ENCODE data around the gene CLCN3.
A peak's percentile ranks its signal among the peaks of the same experiment; 100 is the strongest.
"Not testable (repeated sequence)": the region's sequence is repeated elsewhere in the genome, so short reads cannot be mapped to it uniquely, and the experiment has no call there.

The CLCN3 gene

GRCh38 chr4:169657470-169658107 is 37.2 kb downstream of the CLCN3 start:
- DNase-seq (ENCODE audit: low read depth) = no peak

- no peak for DNase-seq (ENCODE audit: low read depth)
These were observed 37.8 kb downstream of the CLCN3 start for GRCh38 chr4:169658196-169658595.

DNA sequence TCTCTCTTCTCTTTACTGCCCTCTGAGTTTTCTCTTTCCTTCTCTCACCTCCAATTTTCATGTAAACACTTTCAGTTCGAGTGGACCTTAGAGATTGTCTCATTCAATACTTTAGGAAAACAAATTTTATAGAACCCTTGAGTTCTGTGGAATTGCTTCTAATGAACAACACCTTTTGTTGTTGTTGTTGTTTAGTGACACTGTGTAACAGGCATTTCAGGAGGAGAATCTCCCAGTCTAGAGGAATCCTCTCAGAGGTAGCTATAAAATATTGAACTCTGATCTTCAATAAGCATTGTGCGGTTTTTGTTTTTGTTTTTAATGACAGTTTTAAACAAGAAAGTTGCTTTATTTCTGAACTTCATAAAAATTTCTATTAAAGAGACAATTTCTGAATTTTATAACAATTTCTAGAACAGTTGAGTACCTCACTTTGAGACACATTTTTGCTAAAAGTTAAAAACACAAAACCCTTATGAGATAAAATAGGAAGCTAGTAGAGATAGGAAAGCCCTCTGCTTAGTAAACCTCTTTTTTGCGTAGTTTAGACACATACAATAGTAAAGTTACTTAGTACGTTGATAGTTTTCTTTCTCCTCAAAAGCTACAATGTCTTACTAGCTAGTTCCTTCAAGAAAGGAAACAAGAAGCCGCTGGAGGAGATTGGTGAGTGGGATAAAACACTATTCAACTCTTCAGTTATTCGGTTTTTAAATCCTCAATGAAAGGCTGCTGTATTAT is 38.8 kb downstream of the CLCN3 start:
- DNase-seq (ENCODE audit: low read depth) = no peak

DNA sequence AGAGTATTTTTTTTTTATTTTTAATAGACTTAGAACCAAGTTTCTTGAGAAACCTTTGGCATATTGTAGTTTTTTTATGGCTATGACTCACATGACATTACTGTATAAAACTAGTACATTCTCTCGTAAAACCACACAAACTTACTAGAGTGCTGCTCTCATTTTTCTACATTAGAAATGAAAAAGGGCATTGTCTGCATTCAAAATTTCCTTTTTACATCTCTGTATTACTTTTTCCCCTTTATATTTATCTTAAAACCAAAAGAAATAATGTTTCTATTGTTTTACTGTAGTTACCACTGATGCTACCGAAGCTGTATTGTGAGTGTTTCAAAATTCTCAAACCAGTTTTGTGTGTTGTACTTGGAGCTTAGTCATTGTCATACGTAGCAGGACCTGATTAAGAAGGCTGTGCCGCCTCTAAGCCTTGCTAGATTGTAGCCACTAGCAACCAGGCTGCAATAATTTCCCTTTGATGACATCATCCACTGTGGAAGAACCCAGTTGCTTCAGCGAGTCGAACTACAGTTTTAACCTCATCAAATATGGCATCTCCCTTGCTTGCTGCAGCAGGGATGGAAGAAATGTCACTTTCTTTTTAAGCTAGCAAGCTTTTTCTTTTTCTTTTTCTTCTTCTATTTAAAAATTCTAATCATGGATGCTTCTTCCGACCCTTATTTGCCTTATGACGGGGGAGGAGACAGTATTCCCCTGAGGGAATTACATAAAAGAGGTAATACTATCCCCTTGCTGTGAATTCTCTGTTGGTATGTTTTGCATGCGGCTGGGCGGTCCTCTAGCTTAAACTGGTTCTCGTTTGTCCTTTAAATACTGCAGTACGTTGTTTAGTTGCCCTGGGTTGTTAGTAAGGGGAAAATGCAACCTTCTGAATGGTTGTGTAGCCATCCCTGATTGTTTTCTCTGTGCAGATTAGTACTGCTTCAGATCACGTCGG is 39.6 kb downstream of the CLCN3 start:
- peak; percentile 99 for DNase-seq (ENCODE audit: low read depth)

DNA sequence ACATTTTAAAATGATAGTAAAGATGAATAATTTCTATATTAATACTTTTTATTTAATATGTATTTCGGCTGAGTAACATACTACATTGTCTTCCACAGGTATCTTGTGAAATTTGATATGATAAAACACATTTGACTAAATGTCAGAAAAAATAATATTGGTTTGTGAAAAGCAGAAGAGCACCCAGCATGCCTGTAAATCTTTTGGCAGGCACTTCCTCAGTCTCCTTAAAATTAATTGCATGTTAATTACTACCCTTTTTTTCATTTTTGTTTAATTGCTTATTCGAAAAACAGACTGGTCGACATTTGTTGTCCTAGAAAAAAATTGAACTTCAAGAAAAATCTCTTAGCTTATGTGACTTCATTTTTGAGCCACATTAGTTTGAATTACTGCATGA is 40.6 kb downstream of the CLCN3 start:
- DNase-seq (ENCODE audit: low read depth) = no peak

DNA sequence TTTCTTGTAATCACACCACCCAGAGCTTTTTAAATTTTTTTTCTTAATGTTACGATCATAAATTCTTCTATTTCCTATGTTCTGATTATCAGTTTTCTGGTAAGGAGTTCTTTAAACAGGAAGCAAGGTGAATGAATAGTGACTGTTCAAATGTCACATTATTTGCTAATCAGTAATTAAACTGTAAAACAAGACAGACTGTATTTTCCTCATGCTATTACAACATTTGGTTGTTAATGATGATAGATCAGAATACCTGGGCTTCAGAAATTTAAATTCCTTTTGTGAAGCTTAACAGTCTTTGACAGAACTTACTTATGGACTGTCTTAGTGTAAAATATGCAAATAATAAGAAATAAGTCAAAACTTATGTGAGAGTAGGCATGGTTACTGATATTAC is 41.4 kb downstream of the CLCN3 start:
- no peak for DNase-seq (ENCODE audit: low read depth)

GRCh38 chr4:169662206-169662605 is 41.8 kb downstream of the CLCN3 start:
- DNase-seq (ENCODE audit: low read depth) = no peak

DNA sequence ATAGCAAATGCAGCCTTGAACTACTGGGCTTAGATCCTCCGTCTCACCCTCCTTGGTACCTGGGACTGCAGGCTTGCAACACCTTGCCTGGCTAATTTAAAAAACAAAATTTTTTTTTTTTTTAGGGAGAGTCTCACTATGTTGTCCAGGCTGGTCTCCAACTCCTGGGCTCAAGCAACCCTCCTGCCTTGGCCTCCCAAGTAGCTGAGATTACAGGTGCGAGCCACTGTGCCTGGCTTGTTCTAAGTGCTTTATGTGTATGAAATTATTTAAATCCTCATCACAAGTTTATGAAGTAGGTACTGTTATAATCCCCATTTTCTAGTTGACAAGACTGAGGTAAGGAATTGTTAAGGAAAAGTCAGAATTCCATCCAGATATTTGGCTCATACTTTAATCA is 43.0 kb downstream of the CLCN3 start:
- DNase-seq (ENCODE audit: low read depth) = no peak

DNA sequence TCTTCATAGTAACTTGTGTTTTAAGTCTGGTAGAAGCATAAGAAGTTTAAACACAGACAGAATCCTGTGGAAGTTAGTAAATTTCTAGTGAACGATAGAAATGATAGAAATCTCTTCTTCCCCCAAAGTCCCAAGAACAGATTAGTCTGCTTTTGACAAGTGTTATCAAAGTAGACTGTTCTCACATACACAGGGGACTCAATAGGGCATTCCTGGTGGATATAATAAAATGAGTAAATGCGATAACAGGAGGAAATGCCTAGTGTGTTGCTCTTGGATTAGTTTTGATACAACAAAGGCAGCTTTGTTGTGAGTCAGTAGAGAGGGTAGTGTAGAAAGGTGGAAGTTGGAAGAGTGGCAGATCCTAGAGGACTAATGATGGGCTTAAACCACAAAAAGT is 43.5 kb downstream of the CLCN3 start:
- DNase-seq (ENCODE audit: low read depth) = no peak

DNA sequence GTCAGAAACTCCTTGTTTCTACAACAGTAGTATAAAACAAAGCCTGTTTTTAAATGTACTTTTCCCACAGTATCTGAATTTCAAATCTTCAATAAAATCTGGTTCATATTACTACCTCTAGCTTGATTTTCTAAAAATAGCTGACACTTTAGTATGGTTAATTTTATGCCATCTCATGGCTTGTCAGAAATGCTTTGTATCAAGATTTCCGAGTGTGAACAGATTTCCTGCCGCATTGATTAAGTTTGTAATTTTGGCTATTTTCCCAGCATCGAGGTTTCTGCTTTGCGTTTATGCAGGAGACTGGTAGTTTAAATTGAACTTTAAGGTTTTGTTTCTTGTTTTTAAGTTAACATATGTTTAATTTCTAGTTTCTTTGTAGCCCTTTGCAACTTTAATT is 44.2 kb downstream of the CLCN3 start:
- DNase-seq (ENCODE audit: low read depth) = no peak

GRCh38 chr4:169665046-169665737 is 44.8 kb downstream of the CLCN3 start:
- no peak for DNase-seq (ENCODE audit: low read depth)

DNA sequence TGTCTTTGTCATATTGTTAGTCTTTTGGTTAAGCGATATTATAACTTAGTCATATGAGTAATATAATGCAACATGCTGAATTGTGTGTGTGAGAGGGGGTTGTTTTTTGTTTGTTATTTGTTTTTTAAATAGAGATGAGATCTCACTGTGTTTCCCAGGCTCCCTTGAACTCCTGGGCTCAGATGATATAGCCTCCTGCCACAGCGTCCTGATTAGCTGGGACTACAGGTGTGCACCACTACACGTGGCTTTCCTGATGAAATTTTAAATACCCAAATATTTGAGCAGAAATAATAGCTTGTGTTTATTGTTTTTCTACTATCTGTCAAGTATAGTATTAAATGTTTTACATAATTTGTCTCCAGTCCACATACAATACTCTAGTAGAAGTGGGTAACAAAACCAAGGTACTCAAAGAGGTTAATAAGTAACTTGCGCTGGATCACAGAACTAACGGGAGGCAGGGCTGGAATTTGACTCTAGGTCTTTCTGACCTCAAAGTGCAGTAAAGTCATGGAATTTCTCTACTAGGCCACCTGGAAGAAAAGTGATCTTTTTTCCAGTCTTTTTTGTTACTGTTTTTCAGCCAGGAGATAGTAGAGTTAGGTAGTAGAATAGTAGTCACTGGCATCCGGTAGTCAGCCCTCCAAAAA is 47.8 kb downstream of the CLCN3 start:
- no peak for DNase-seq (ENCODE audit: low read depth)

- no peak for DNase-seq (ENCODE audit: low read depth)
These were observed 55.4 kb downstream of the CLCN3 start for GRCh38 chr4:169675825-169676224.

DNA sequence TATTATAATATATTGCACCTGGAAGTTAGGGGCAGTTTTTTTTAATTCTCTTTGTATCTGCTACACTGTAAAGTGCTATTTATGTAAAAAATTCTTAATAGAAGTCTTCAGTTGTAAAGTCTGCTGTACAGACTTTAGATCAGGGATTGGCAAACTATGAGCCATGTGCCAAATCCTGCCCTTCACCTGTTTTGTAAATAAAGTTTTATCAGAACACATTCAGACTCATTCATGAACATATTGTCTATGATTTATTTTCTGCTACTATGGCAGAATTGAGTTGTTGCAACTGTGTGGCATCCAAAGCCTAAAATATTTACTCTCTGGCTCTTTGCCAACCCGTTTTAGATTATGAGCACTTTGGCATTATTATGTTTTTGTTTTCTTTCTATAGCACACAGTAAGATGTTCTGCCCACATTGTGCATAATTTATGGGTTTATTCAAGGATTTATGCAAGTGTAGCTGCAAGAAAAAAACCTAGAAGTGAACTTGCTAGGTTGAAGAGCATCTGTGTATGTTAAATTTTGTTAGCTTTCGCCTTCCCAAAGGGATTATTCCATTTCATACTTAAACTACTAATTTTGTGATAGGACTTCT is 56.9 kb downstream of the CLCN3 start:
- DNase-seq (ENCODE audit: low read depth) = no peak

DNA sequence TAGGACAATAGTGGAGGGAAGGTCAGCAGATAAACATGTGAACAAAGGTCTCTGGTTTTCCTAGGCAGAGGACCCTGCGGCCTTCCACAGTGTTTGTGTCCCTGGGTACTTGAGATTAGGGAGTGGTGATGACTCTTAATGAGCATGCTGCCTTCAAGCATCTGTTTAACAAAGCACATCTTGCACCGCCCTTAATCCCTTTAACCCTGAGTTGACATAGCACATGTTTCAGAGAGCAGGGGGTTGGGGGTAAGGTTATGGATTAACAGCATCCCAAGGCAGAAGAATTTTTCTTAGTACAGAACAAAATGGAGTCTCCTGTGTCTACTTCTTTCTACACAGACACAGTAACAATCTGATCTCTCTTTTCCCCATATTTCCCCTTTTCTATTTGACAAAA is 58.1 kb downstream of the CLCN3 start:
- not testable (repeated sequence) for DNase-seq (ENCODE audit: low read depth)

DNA sequence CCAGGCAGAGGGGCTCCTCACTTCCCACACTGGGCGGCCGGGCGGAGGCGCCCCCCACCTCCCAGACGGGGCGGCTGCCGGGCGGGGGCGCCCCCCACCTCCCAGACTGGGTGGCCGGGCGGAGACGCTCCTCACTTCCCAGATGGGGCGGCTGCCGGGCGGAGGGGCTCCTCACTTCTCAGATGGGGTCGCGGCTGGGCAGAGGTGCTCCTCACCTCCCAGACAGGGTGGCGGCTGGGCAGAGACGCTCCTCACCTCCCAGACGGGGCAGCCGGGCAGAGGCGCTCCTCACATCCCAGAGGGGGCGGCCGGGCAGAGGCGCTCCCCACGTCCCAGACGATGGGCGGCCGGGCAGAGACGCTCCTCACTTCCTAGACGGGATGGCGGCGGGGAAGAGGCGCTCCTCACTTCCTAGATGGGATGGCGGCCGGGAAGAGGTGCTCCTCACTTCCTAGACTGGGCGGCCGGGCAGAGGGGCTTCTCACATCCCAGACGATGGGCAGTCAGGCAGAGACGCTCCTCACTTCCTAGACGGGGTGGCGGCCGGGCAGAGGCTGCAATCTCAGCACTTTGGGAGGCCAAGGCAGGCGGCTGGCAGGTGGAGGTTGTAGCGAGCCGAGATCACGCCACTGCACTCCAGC is 58.7 kb downstream of the CLCN3 start:
- DNase-seq (ENCODE audit: low read depth) = not testable (repeated sequence)

- no peak for DNase-seq (ENCODE audit: low read depth)
These were observed 62.1 kb downstream of the CLCN3 start for GRCh38 chr4:169682372-169683047.

DNA sequence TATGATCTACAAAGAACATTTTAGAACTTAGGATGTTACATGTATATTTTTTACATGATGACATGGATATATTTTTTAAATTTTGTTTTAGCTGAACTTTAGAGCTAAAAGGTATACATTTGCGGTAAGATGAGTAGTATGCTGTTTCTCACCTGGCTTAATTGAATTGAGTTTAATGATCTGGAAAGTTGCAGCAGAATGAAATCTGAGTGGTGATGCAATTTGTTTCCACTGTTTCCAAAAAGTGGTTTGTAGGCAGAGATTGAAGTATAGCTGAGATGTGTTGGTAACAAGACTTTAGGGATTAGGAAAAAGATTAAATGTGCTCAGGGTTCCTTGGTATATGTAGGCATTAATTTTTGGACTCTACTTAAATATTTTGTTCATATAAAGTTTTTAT is 69.3 kb downstream of the CLCN3 start:
- DNase-seq (ENCODE audit: low read depth) = no peak

GRCh38 chr4:169690787-169691186 is 70.4 kb downstream of the CLCN3 start:
- no peak for DNase-seq (ENCODE audit: low read depth)

- DNase-seq (ENCODE audit: low read depth) = no peak
These were observed 78.0 kb downstream of the CLCN3 start for GRCh38 chr4:169698331-169698730.
